Endothelial cell of umbilical vein (primary cell): ENCODE data around the gene MACROD2. TPM values are rescaled to one million over a fixed set of nuclear protein-coding genes. Genes with fewer than 3 reads are reported as not detected.

ENCODE experiments used
- BruUV-seq: library from RNA; stranded (reverse); fragments of 400-500 nt; replicated peaks from 2 replicates; lab custom pipeline; 2021; lab: Mats Ljungman, UMichigan
- CTCF ChIA-PET: fragments of 300-600, 350-600 bp; sonication (Branson Sonifier 250); formaldehyde crosslinking; loops from one replicate; lab custom pipeline; 2021; ENCODE audit warnings: antibody characterized with exemption, inconsistent platforms; lab: Charles Lee
- POLR2A ChIA-PET: fragments of 300-600, 350-600 bp; sonication (Branson Sonifier 250); formaldehyde crosslinking; loops from one replicate; lab custom pipeline; 2021; ENCODE audit warnings: antibody characterized with exemption, inconsistent platforms; lab: Charles Lee
- DNase-seq: peaks from one replicate; pipeline ENCODE4 v3.0.0-alpha.2; 2011; ENCODE audit warnings: low read depth, low spot score
- FAIRE-seq: peaks from 2 replicates; lab custom pipeline; 2011; peaks lifted over from hg19 to GRCh38; lab: Jason Lieb, UNC
- H2AFZ ChIP-seq: 2 replicates; pipeline ENCODE4 v1.6.0; 2012; ENCODE audit warnings: low read depth, low read length, control low read depth, inconsistent platforms
- H3K27ac ChIP-seq: 2 replicates; pipeline ENCODE4 v1.5.1; 2011; ENCODE audit warnings: low read depth, mild to moderate bottlenecking, control low read depth, low read length, moderate library complexity; ENCODE audit not compliant: insufficient read depth
- H3K27me3 ChIP-seq, 2 experiments: 2 replicates each; pipeline versions ENCODE4 v1.6.0 to v1.6.1; 2011; ENCODE audit warnings: low read length in 2 of 2, mixed read lengths in 1 of 2; ENCODE audit not compliant: control insufficient read depth in 2 of 2, insufficient read depth in 2 of 2
- H3K36me3 ChIP-seq, 2 experiments: 2 replicates in 1 of 2; 3 replicates in 1 of 2; pipeline ENCODE4 v1.5.1; 2011; ENCODE audit warnings: low read length in 2 of 2, mild to moderate bottlenecking in 1 of 2, moderate library complexity in 1 of 2; ENCODE audit not compliant: control insufficient read depth in 2 of 2, insufficient read depth in 2 of 2; ENCODE audit errors: extremely low read depth in 1 of 2
- H3K4me1 ChIP-seq: 3 replicates; pipeline ENCODE4 v1.5.1; 2011; ENCODE audit warnings: mild to moderate bottlenecking, low read length; ENCODE audit not compliant: control insufficient read depth, insufficient read depth; ENCODE audit errors: extremely low read depth
- H3K4me2 ChIP-seq: 2 replicates; pipeline ENCODE4 v1.6.1; 2011; ENCODE audit warnings: low read length, control low read depth, mixed read lengths; ENCODE audit not compliant: insufficient read depth
- H3K4me3 ChIP-seq, 3 experiments: fragments of 200-600 bp in 1 of 3; sonication (generic), shearing (Covaris generic) in 1 of 3; replicated peaks in 1 of 3; 2 replicates each; pipeline ENCODE4 v1.5.1; 2011 to 2016; ENCODE audit warnings: control low read depth in 3 of 3, low read length in 3 of 3, mild to moderate bottlenecking in 2 of 3, inconsistent platforms in 1 of 3, low read depth in 1 of 3, moderate library complexity in 1 of 3; ENCODE audit not compliant: insufficient read depth in 1 of 3
- H3K79me2 ChIP-seq: 2 replicates; pipeline ENCODE4 v1.6.0; 2012; ENCODE audit warnings: low read length, inconsistent platforms; ENCODE audit not compliant: control insufficient read depth, insufficient read depth
- H3K9ac ChIP-seq: replicated peaks from 2 replicates; pipeline ENCODE3; 2011; ENCODE audit warnings: low read length, control low read depth; ENCODE audit not compliant: insufficient read depth; ENCODE audit errors: extremely low read depth
- H3K9me1 ChIP-seq: replicated peaks from 3 replicates; pipeline ENCODE4 v1.6.0; 2011; ENCODE audit warnings: mild to moderate bottlenecking, low read length; ENCODE audit not compliant: control insufficient read depth, insufficient read depth; ENCODE audit errors: extremely low read depth
- H3K9me3 ChIP-seq: replicated peaks from 2 replicates; pipeline ENCODE4 v1.5.1; 2012; ENCODE audit warnings: low read length, inconsistent platforms; ENCODE audit not compliant: control insufficient read depth, insufficient read depth
- H4K20me1 ChIP-seq: replicated peaks from 2 replicates; pipeline ENCODE3; 2011; ENCODE audit warnings: mild to moderate bottlenecking, low read length; ENCODE audit not compliant: control insufficient read depth, insufficient read depth; ENCODE audit errors: extremely low read depth
- CTCF ChIP-seq, 2 donors: IDR thresholded peaks; 1 replicate in 1 of 2; 2 replicates in 1 of 2; pipeline ENCODE4 v1.5.1; 2011; ENCODE audit warnings: low read length in 2 of 2, mild to moderate bottlenecking in 2 of 2, moderate library complexity in 2 of 2, control low read depth in 1 of 2, inconsistent platforms in 1 of 2, low read depth in 1 of 2; ENCODE audit not compliant: insufficient read depth in 1 of 2; ENCODE audit errors: extremely low read depth in 1 of 2
- EZH2 ChIP-seq: IDR thresholded peaks from 2 replicates; pipeline ENCODE4 v1.6.1; 2012; ENCODE audit warnings: borderline replicate concordance, low read depth, mild to moderate bottlenecking, moderate library complexity, low read length, inconsistent platforms; ENCODE audit not compliant: severe bottlenecking
- FOS ChIP-seq: IDR thresholded peaks from 2 replicates; pipeline ENCODE4 v1.6.1; 2011; ENCODE audit warnings: mild to moderate bottlenecking, low read length, moderate library complexity, borderline replicate concordance; ENCODE audit not compliant: insufficient read depth
- GATA2 ChIP-seq: IDR thresholded peaks from 2 replicates; pipeline ENCODE4 v1.7.0; 2011; ENCODE audit warnings: low read depth, mild to moderate bottlenecking, moderate library complexity, mixed read lengths, low read length; ENCODE audit not compliant: insufficient read length, insufficient read depth
- JUN ChIP-seq: IDR thresholded peaks from 2 replicates; pipeline ENCODE4 v1.6.1; 2011; ENCODE audit warnings: borderline replicate concordance, low read depth; ENCODE audit not compliant: insufficient read length, insufficient read depth
- MAX ChIP-seq: IDR thresholded peaks from 2 replicates; pipeline ENCODE4 v1.6.1; 2011; ENCODE audit not compliant: insufficient read depth, insufficient read length
- MYC ChIP-seq: IDR thresholded peaks from one replicate; pipeline ENCODE4 v1.6.1; 2011; ENCODE audit warnings: mild to moderate bottlenecking, low read depth, low read length
- POLR2A ChIP-seq: IDR thresholded peaks from 2 replicates; pipeline ENCODE4 v1.6.1; 2012; ENCODE audit warnings: low read depth, mild to moderate bottlenecking, control low read depth, low read length
- POLR2AphosphoS5 ChIP-seq: IDR thresholded peaks from 2 replicates; pipeline ENCODE4 v1.6.1; 2012; ENCODE audit warnings: low read depth, mild to moderate bottlenecking, control low read depth, low read length, moderate library complexity; ENCODE audit not compliant: insufficient read depth
- dilution Hi-C: fragments of 300-500 bp; cut with MboI; formaldehyde crosslinking; loops from one replicate; pipeline ENCODE4 v1.15.0; 2019; ENCODE audit warnings: low sequenced_read_pairs; ENCODE audit not compliant: extremely low pct_ligation_motif_present
- intact Hi-C: fragments of 100-400 bp; cut with micrococcal nuclease; formaldehyde crosslinking; loops from one replicate; pipeline ENCODE4 v1.10.0; 2022
- polyA plus RNA-seq, 4 experiments: library from polyadenylated mRNA; depleted of rRNA in 3 of 4; stranded (reverse) in 3 of 4; unstranded in 1 of 4; fragments of >200 nt; gene quantifications; 2 replicates each; pipeline versions ENCODE4 v1.2.1 to v1.2.3, GENCODE V29; 2011 to 2012; ENCODE audit warnings: missing spikeins in 1 of 4
- total RNA-seq: library from RNA; stranded (reverse); gene quantifications from 2 replicates; pipeline ENCODE4 v1.2.3, GENCODE V29; 2021

The MACROD2 gene
- total and polyA plus RNA-seq, 2 donors (not counting 3 experiments of a cell fraction or from before 2014, with no cell fraction given): 0.11 to 0.73 TPM

GRCh38 chr20:14208956-14209355 lies 213.6 kb downstream of the MACROD2 start:
- no peaks in the 10 kb centered on the region for H3K36me3 ChIP-seq
- dilution Hi-C loops (no loop called here), intact Hi-C loops (no loop called here)
- H3K4me1 ChIP-seq: no peaks in the 10 kb centered on the region
- H3K9me3 ChIP-seq: no peaks in the 10 kb centered on the region
- no peaks in the 10 kb centered on the region for H3K9me1 ChIP-seq
- BruUV-seq: no TSS peak
- H3K27ac ChIP-seq: no peak overlapping the region
- H3K4me3 ChIP-seq: no peak overlapping the region
- H4K20me1 ChIP-seq: no peaks in the 10 kb centered on the region
- FAIRE-seq (no peak), DNase-seq (no peak)
- ChIA-PET CTCF (no interaction called here), POLR2A (no interaction called here)
- H2AFZ ChIP-seq: no peak overlapping the region
- no peak overlapping the region for H3K9ac ChIP-seq
- H3K4me2 ChIP-seq: no peak overlapping the region
- H3K79me2 ChIP-seq: no peaks in the 10 kb centered on the region
- TF ChIP-seq JUN (no peak), EZH2 (no peak), CTCF (IDR thresholded peaks at IDR 0.05; ENCODE audit: extremely low read depth in 1 of 2, insufficient read depth in 1 of 2, low read depth in 1 of 2, low read length in 2 of 2) (no peak), MAX (no peak), POLR2AphosphoS5 (no peak), FOS (no peak), POLR2A (no peak), MYC (no peak), GATA2 (no peak)
- H3K27me3 ChIP-seq: no peaks in the 10 kb centered on the region
